A673 (cell line): ENCODE results near the gene SUMF1. TPM values are rescaled to one million over a fixed set of nuclear protein-coding genes. Genes with fewer than 3 reads are reported as not detected.

Source experiments
- BruUV-seq: library from RNA; stranded (reverse); fragments of 400-500 nt; replicated peaks from 2 replicates; lab custom pipeline; 2021; lab: Mats Ljungman, UMichigan
- CTCF ChIA-PET: fragments of 300-600 bp; sonication (Branson Sonifier 250); formaldehyde crosslinking; loops from one replicate; lab custom pipeline; 2022; ENCODE audit warnings: antibody characterized with exemption; lab: Charles Lee
- POLR2A ChIA-PET: fragments of 300-600 bp; sonication (Branson Sonifier 250); formaldehyde crosslinking; loops from one replicate; lab custom pipeline; 2022; ENCODE audit warnings: antibody characterized with exemption; ENCODE audit not compliant: low non-redundant PET; lab: Charles Lee
- DNase-seq: peaks from one replicate; pipeline ENCODE4 v3.0.0-alpha.2; 2015; ENCODE audit warnings: low spot score
- H3K27ac ChIP-seq: fragments of 200-600 bp; sonication (generic); 2 replicates; pipeline ENCODE4 v1.5.1; 2016; ENCODE audit warnings: mixed run types, low read depth, mild to moderate bottlenecking, mixed read lengths, antibody characterized with exemption, low read length; ENCODE audit not compliant: poor library complexity, severe bottlenecking
- H3K27me3 ChIP-seq: fragments of 200-600 bp; sonication (generic); replicated peaks from 2 replicates; pipeline ENCODE4 v1.6.1; 2017; ENCODE audit warnings: mixed run types, low read depth, mild to moderate bottlenecking, mixed read lengths, antibody characterized with exemption, low read length; ENCODE audit not compliant: insufficient read depth, poor library complexity
- H3K36me3 ChIP-seq: fragments of 200-600 bp; sonication (generic); 2 replicates; pipeline ENCODE4 v1.6.1; 2016; ENCODE audit warnings: mixed run types, mild to moderate bottlenecking, mixed read lengths, antibody characterized with exemption, low read length; ENCODE audit not compliant: insufficient read depth, poor library complexity, severe bottlenecking
- H3K4me1 ChIP-seq: fragments of 200-600 bp; sonication (generic); 2 replicates; pipeline ENCODE4 v1.6.1; 2017; ENCODE audit warnings: mixed run types, mild to moderate bottlenecking, mixed read lengths, antibody characterized with exemption, low read length; ENCODE audit not compliant: insufficient read depth, poor library complexity, severe bottlenecking
- H3K4me3 ChIP-seq: fragments of 200-600 bp; sonication (generic); 2 replicates; pipeline ENCODE4 v1.5.1; 2016; ENCODE audit warnings: low read depth, mixed run types, mild to moderate bottlenecking, mixed read lengths, low read length; ENCODE audit not compliant: poor library complexity, severe bottlenecking
- H3K9me3 ChIP-seq: fragments of 200-600 bp; sonication (generic); 2 replicates; pipeline ENCODE4 v1.6.1; 2016; ENCODE audit warnings: mixed run types, low read depth, mild to moderate bottlenecking, mixed read lengths, antibody characterized with exemption, low read length; ENCODE audit not compliant: poor library complexity, severe bottlenecking
- EZH2 ChIP-seq: fragments of 200-600 bp; sonication (generic); IDR thresholded peaks from 2 replicates; pipeline ENCODE4 v1.6.1; 2017; ENCODE audit warnings: borderline replicate concordance, low read depth, mild to moderate bottlenecking, mixed read lengths, antibody characterized with exemption, low read length; ENCODE audit not compliant: poor library complexity, severe bottlenecking
- intact Hi-C: fragments of 100-400 bp; cut with micrococcal nuclease; formaldehyde crosslinking; loops from one replicate; pipeline ENCODE4 v1.10.0; 2022; ENCODE audit not compliant: unreplicated experiment
- total RNA-seq: library from RNA; stranded (reverse); gene quantifications from 2 replicates; pipeline ENCODE4 v1.2.3, GENCODE V29; 2021
- TF ChIP-seq, protein P1 (sequence below): fragments of 300-800, 200-600 bp; sonication (generic); conservative IDR thresholded peaks from 2 replicates; pipeline ENCODE4 v1.5.1; 2017; ENCODE audit warnings: low read depth, mild to moderate bottlenecking, antibody characterized with exemption, low read length, moderate library complexity, mixed read lengths

The SUMF1 gene
- total RNA-seq, 1 experiment from 2014 or later = 7.8 TPM

- CTCF ChIA-PET = no interaction called here
- Histone ChIP-seq H3K9me3 (no peaks in the 10 kb centered on the region), H3K36me3 (no peaks in the 10 kb centered on the region), H3K27me3 (no peaks in the 10 kb centered on the region), H3K27ac (no peak overlapping the region), H3K4me3 (no peak overlapping the region), H3K4me1 (no peaks in the 10 kb centered on the region)
- no peak for TF ChIP-seq EZH2
- TF ChIP-seq, protein P1, sequence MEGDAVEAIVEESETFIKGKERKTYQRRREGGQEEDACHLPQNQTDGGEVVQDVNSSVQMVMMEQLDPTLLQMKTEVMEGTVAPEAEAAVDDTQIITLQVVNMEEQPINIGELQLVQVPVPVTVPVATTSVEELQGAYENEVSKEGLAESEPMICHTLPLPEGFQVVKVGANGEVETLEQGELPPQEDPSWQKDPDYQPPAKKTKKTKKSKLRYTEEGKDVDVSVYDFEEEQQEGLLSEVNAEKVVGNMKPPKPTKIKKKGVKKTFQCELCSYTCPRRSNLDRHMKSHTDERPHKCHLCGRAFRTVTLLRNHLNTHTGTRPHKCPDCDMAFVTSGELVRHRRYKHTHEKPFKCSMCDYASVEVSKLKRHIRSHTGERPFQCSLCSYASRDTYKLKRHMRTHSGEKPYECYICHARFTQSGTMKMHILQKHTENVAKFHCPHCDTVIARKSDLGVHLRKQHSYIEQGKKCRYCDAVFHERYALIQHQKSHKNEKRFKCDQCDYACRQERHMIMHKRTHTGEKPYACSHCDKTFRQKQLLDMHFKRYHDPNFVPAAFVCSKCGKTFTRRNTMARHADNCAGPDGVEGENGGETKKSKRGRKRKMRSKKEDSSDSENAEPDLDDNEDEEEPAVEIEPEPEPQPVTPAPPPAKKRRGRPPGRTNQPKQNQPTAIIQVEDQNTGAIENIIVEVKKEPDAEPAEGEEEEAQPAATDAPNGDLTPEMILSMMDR = no peak
- BruUV-seq = no TSS peak
- POLR2A ChIA-PET = interaction anchor here (0.6 kb wide), 1 partner anchor 138 kb away, joined by 3 read pairs; the partner anchor contains the start of gene ITPR1
- DNase-seq = no peak
- intact Hi-C loops = no loop called here
Observed at GRCh38 chr3:4355401-4356219, 111.5 kb downstream of the SUMF1 start.

DNA sequence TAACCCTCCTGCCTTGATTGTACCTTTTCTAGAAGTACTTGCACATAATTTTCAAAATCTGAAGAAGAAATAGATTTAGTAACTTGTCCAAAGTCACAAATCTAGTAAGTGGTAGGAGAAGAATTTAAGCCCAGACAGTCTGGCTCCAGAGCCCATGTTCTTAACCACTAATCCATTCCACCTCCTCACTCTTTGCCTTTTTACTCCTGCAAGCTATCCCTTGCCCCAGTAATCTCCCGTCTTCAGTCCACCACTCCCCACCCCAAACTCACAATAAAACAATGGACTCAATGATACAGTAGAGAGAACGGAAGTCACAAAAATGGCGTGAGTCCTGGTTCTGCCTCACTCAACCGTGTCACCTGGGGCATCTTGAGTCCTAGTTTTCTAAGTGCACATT is 115.2 kb downstream of the SUMF1 start:
- Histone ChIP-seq H3K36me3 (no peaks in the 10 kb centered on the region), H3K27me3 (no peaks in the 10 kb centered on the region), H3K4me1 (no peaks in the 10 kb centered on the region), H3K4me3 (no peak overlapping the region), H3K9me3 (no peaks in the 10 kb centered on the region), H3K27ac (no peak overlapping the region)
- intact Hi-C loops = loop anchor here (5.0 kb wide), 1 partner anchor 140 kb away; the partner anchor contains the start of gene ITPR1
- TF ChIP-seq EZH2 = no peak
- TF ChIP-seq, protein P1 = no peak
- BruUV-seq = no TSS peak
- ChIA-PET CTCF (no interaction called here), POLR2A (no interaction called here)
- DNase-seq = no peak

GRCh38 chr3:4351164-4351855 is 115.8 kb downstream of the SUMF1 start:
- no peak overlapping the region for H3K4me3 ChIP-seq
- no TSS peak for BruUV-seq
- ChIA-PET POLR2A (no interaction called here), CTCF (interaction anchor here (0.6 to 1.8 kb wide), 7 partner anchors 19 to 707 kb away, joined by 3 to 16 read pairs (median 5); partner anchors contain the start of gene ITPR1)
- H3K27ac ChIP-seq = no peak overlapping the region
- H3K27me3 ChIP-seq = no peaks in the 10 kb centered on the region
- intact Hi-C loops = loop anchor here (5.0 kb wide), 1 partner anchor 141 kb away; the partner anchor contains the start of gene ITPR1
- DNase-seq = no peak
- H3K9me3 ChIP-seq = no peaks in the 10 kb centered on the region
- no peaks in the 10 kb centered on the region for H3K36me3 ChIP-seq
- no peak for TF ChIP-seq EZH2
- TF ChIP-seq, protein P1 = no peak
- H3K4me1 ChIP-seq = no peaks in the 10 kb centered on the region
